Naive thymus-derived CD4-positive, alpha-beta T cell (primary cell): ENCODE measurements around the gene SLC7A6. TPM values are rescaled to one million over a fixed set of nuclear protein-coding genes. Genes with fewer than 3 reads are reported as not detected.

ENCODE experiments used
- ATAC-seq: fragments of 150-1000 bp; cut with Tn5 transposase; 2 replicates; pipeline ENCODE4 v1.10.0; 2021; ENCODE audit warnings: mild to moderate bottlenecking, moderate library complexity
- CTCF ChIA-PET: fragments of 350-600 bp; sonication (Branson Sonifier 250); formaldehyde crosslinking; loops from one replicate; lab custom pipeline; 2021; ENCODE audit warnings: antibody characterized with exemption; lab: Charles Lee
- POLR2A ChIA-PET: fragments of 350-600 bp; sonication (Branson Sonifier 250); formaldehyde crosslinking; loops from one replicate; lab custom pipeline; 2021; ENCODE audit warnings: antibody characterized with exemption, inconsistent platforms; lab: Charles Lee
- DNase-seq, 9 donors: peaks; one replicate each; pipeline versions ENCODE4 v3.0.0 to v3.0.0-alpha.2; 2020 to 2022; ENCODE audit warnings: mixed read lengths in 1 of 9
- H3K27ac ChIP-seq: one replicate; pipeline ENCODE4 v1.7.0; 2013; ENCODE audit warnings: mild to moderate bottlenecking, low read depth, low read length, moderate library complexity
- H3K27me3 ChIP-seq, 2 donors: one replicate each; pipeline ENCODE4 v1.7.0; 2013; ENCODE audit warnings: low read length in 2 of 2, mild to moderate bottlenecking in 2 of 2, moderate library complexity in 2 of 2; ENCODE audit not compliant: control insufficient read depth in 2 of 2, insufficient read depth in 2 of 2
- H3K36me3 ChIP-seq, 3 experiments: 1 replicate in 2 of 3; 2 replicates in 1 of 3; pipeline ENCODE4 v1.7.0; 2013; ENCODE audit warnings: low read length in 3 of 3, mild to moderate bottlenecking in 3 of 3, moderate library complexity in 1 of 3; ENCODE audit not compliant: insufficient read depth in 3 of 3, control insufficient read depth in 2 of 3
- H3K4me1 ChIP-seq, 2 donors: one replicate each; pipeline ENCODE4 v1.7.0; 2013; ENCODE audit warnings: low read length in 2 of 2, mild to moderate bottlenecking in 2 of 2, moderate library complexity in 1 of 2; ENCODE audit not compliant: control insufficient read depth in 2 of 2, insufficient read depth in 2 of 2
- H3K4me3 ChIP-seq: 2 replicates; pipeline ENCODE4 v1.7.0; 2013; ENCODE audit warnings: mild to moderate bottlenecking, low read length
- H3K9me3 ChIP-seq, 3 experiments: 1 replicate in 2 of 3; 2 replicates in 1 of 3; pipeline ENCODE4 v1.7.0; 2013; ENCODE audit warnings: low read length in 3 of 3; ENCODE audit not compliant: control insufficient read depth in 2 of 3
- H3K27ac Mint-ChIP-seq, 9 donors: one replicate each; pipeline ENCODE4 v1.8.0; 2020 to 2022; ENCODE audit warnings: mixed read lengths in 9 of 9, mild to moderate bottlenecking in 8 of 9, moderate library complexity in 5 of 9, inconsistent platforms in 2 of 9
- H3K27me3 Mint-ChIP-seq, 5 donors: one replicate each; pipeline ENCODE4 v1.8.0; 2021 to 2022; ENCODE audit warnings: mixed read lengths in 5 of 5, mild to moderate bottlenecking in 1 of 5
- H3K36me3 Mint-ChIP-seq, 5 donors: one replicate each; pipeline ENCODE4 v1.8.0; 2020 to 2022; ENCODE audit warnings: mixed read lengths in 5 of 5, mild to moderate bottlenecking in 3 of 5, inconsistent platforms in 1 of 5
- H3K4me1 Mint-ChIP-seq, 7 donors: one replicate each; pipeline ENCODE4 v1.8.0; 2020 to 2022; ENCODE audit warnings: mixed read lengths in 7 of 7, mild to moderate bottlenecking in 3 of 7, inconsistent platforms in 1 of 7
- H3K4me3 Mint-ChIP-seq, 10 donors: one replicate each; pipeline ENCODE4 v1.8.0; 2020 to 2022; ENCODE audit warnings: mild to moderate bottlenecking in 10 of 10, mixed read lengths in 10 of 10, moderate library complexity in 6 of 10, inconsistent platforms in 2 of 10
- H3K9me3 Mint-ChIP-seq, 11 donors: one replicate each; pipeline ENCODE4 v1.8.0; 2020 to 2022; ENCODE audit warnings: mixed read lengths in 11 of 11, mild to moderate bottlenecking in 4 of 11, inconsistent platforms in 1 of 11, moderate library complexity in 1 of 11
- intact Hi-C, 2 donors: fragments of 100-400 bp; cut with micrococcal nuclease; formaldehyde crosslinking; loops; one replicate each; pipeline ENCODE4 v1.15.1; 2023
- polyA plus RNA-seq, 2 donors: library from polyadenylated mRNA; unstranded; fragments of 300-500 nt; fragmentation: Illumina TruSeq; gene quantifications; one replicate each; pipeline ENCODE4 v1.2.3, GENCODE V29; 2021
- total RNA-seq, 6 experiments: library from RNA in 5 of 6; stranded (reverse) in 5 of 6; gene quantifications; 1 replicate in 5 of 6; 2 replicates in 1 of 6; pipeline ENCODE4 v1.2.3 and lab custom pipeline; 2021 to 2026

The SLC7A6 gene
- total and polyA plus RNA-seq, 7 experiments from 2014 or later: 29.3 to 248 (median 163) TPM

DNA sequence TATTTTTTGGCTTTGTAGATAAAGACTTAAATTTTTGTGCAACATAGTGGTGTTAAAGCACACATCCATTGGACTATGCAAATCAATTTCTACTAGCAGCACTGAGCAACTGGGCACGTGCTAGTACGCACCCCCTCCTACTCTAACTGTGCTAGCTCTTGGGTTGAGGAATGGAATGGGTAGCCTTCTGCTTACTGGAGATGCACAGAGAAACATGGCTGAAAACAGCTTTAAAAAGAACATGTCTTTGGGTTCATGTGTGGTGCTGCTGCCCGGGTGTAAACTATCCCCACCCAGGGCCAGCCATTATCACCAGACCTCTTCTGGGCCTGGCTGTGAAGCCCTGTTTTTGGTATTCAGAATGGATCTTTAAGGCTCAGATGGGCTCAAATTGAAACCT is 35.7 kb upstream of the SLC7A6 start:
- Histone ChIP-seq H3K9me3 (no peaks in the 10 kb centered on the region), H3K27ac (peak overlapping the region; percentile 38), H3K27me3 (no peaks in the 10 kb centered on the region), H3K4me3 (no peak overlapping the region), H3K36me3 (peaks cover 0 to 20% (median 0%) of the 10 kb centered on the region in 3 experiments), H3K4me1 (peaks cover 0 to 21% of the 10 kb centered on the region in 2 donors)
- no peaks in the 10 kb centered on the region for H3K9me3 Mint-ChIP-seq
- CTCF ChIA-PET: interaction anchor here (0.7 to 3.2 kb wide), 15 partner anchors 12 to 345 kb away, joined by 3 to 30 read pairs (median 4); no protein-coding TSS in a partner anchor
- ATAC-seq (no peak), DNase-seq (no peak)
- POLR2A ChIA-PET: interaction anchor here (0.7 to 1.2 kb wide), 5 partner anchors 11 to 143 kb away, joined by 3 to 5 read pairs (median 3); no protein-coding TSS in a partner anchor
- H3K36me3 Mint-ChIP-seq: peaks cover 0 to 12% (median 4%) of the 10 kb centered on the region in 5 donors
- H3K27ac Mint-ChIP-seq: peak overlapping the region in 6 of 9 donors; percentile 59 to 90 (median 68)
- no peak overlapping the region for H3K4me3 Mint-ChIP-seq
- peaks cover 17 to 51% (median 45%) of the 10 kb centered on the region in 7 donors for H3K4me1 Mint-ChIP-seq
- intact Hi-C loops: loop anchor here (1.0 to 5.0 kb wide), 11 partner anchors 17 to 412 kb away; partner anchors contain the start of gene NFATC3 (in 1 of the 2)
- H3K27me3 Mint-ChIP-seq: no peaks in the 10 kb centered on the region

GRCh38 chr16:68229431-68230175 is 34.7 kb upstream of the SLC7A6 start:
- CTCF ChIA-PET: interaction anchor here (0.8 to 3.2 kb wide), 6 partner anchors 12 to 343 kb away, joined by 3 to 30 read pairs (median 4); no protein-coding TSS in a partner anchor
- no peaks in the 10 kb centered on the region for H3K27me3 ChIP-seq
- intact Hi-C loops: loop anchor here (1.0 to 10.0 kb wide), 12 partner anchors 18 to 565 kb away; partner anchors contain the start of genes ACD (in 1 of the 2), C16orf86 (in 1 of the 2), ENKD1 (in 1 of the 2) and NFATC3 (in 1 of the 2)
- H3K27ac ChIP-seq: no peak overlapping the region
- no peak overlapping the region for H3K4me3 ChIP-seq
- peaks cover 0 to 21% of the 10 kb centered on the region in 2 donors for H3K4me1 ChIP-seq
- no peaks in the 10 kb centered on the region for H3K27me3 Mint-ChIP-seq
- ATAC-seq (peak; percentile 61), DNase-seq (peak in 6 of 9 donors; percentile 44 to 64 (median 58))
- H3K36me3 ChIP-seq: peaks cover 0 to 20% (median 0%) of the 10 kb centered on the region in 3 experiments
- POLR2A ChIA-PET: interaction anchor here (0.6 to 1.1 kb wide), 4 partner anchors 13 to 399 kb away, joined by 3 to 6 read pairs (median 4); no protein-coding TSS in a partner anchor
- no peaks in the 10 kb centered on the region for H3K9me3 ChIP-seq
- H3K27ac Mint-ChIP-seq: peak overlapping the region; percentile 63 to 90 (median 77)
- H3K4me3 Mint-ChIP-seq: peak overlapping the region in 1 of 10 donors; percentile 29
- H3K9me3 Mint-ChIP-seq: no peaks in the 10 kb centered on the region
- H3K4me1 Mint-ChIP-seq: peaks cover 18 to 53% (median 47%) of the 10 kb centered on the region in 7 donors
- peaks cover 0 to 12% (median 4%) of the 10 kb centered on the region in 5 donors for H3K36me3 Mint-ChIP-seq

GRCh38 chr16:68230176-68230571 is 34.2 kb upstream of the SLC7A6 start:
- POLR2A ChIA-PET: interaction anchor here (1.1 kb wide), 3 partner anchors 12 to 400 kb away, joined by 3 to 4 read pairs (median 3); no protein-coding TSS in a partner anchor
- H3K27me3 Mint-ChIP-seq: no peaks in the 10 kb centered on the region
- intact Hi-C loops: loop anchor here in 1 of 2 donors (10.0 kb wide), 1 partner anchor 565 kb away; the partner anchor contains the start of genes ACD, C16orf86, ENKD1 and PARD6A

GRCh38 chr16:68230956-68231355 is 33.4 kb upstream of the SLC7A6 start:
- POLR2A ChIA-PET: interaction anchor here (1.0 kb wide), 1 partner anchor 232 kb away, joined by 3 read pairs; the partner anchor contains the start of gene DPEP2
- H3K4me3 ChIP-seq: no peak overlapping the region
- CTCF ChIA-PET: interaction anchor here (0.7 to 1.4 kb wide), 2 partner anchors 52 to 166 kb away, joined by 3 to 4 read pairs; no protein-coding TSS in a partner anchor

More at GRCh38 chr16:68230176-68230571, 34.2 kb upstream of the SLC7A6 start:
- Histone ChIP-seq H3K27ac (no peak overlapping the region), H3K4me3 (no peak overlapping the region), H3K27me3 (no peaks in the 10 kb centered on the region), H3K9me3 (no peaks in the 10 kb centered on the region), H3K4me1 (peaks cover 0 to 21% of the 10 kb centered on the region in 2 donors), H3K36me3 (peaks cover 0 to 20% (median 0%) of the 10 kb centered on the region in 3 experiments)
- no peak overlapping the region for H3K4me3 Mint-ChIP-seq
- H3K27ac Mint-ChIP-seq: peak overlapping the region in 1 of 9 donors; percentile 48
- H3K9me3 Mint-ChIP-seq: no peaks in the 10 kb centered on the region
- ATAC-seq (no peak), DNase-seq (no peak)
- H3K36me3 Mint-ChIP-seq: peaks cover 0 to 11% (median 4%) of the 10 kb centered on the region in 5 donors
- peaks cover 19 to 55% (median 48%) of the 10 kb centered on the region in 7 donors for H3K4me1 Mint-ChIP-seq
- CTCF ChIA-PET: interaction anchor here (0.8 to 3.2 kb wide), 6 partner anchors 11 to 343 kb away, joined by 3 to 30 read pairs (median 4); no protein-coding TSS in a partner anchor

GRCh38 chr16:68231384-68232136 is 32.8 kb upstream of the SLC7A6 start:
- Mint-ChIP-seq H3K27ac (peak overlapping the region in 1 of 9 donors; percentile 43), H3K27me3 (peaks cover 0 to 4% (median 0%) of the 10 kb centered on the region in 5 donors), H3K4me1 (peaks cover 15 to 47% (median 42%) of the 10 kb centered on the region in 7 donors), H3K36me3 (peaks cover 0 to 8% (median 4%) of the 10 kb centered on the region in 5 donors), H3K9me3 (peaks cover 0 to 2% (median 0%) of the 10 kb centered on the region in 11 donors), H3K4me3 (no peak overlapping the region)
- ATAC-seq: no peak
- Histone ChIP-seq H3K27ac (no peak overlapping the region), H3K4me3 (no peak overlapping the region), H3K27me3 (no peaks in the 10 kb centered on the region), H3K36me3 (peaks cover 0 to 20% (median 0%) of the 10 kb centered on the region in 3 experiments), H3K4me1 (peaks cover 0 to 25% of the 10 kb centered on the region in 2 donors), H3K9me3 (no peaks in the 10 kb centered on the region)
- intact Hi-C loops: loop anchor here in 1 of 2 donors (10.0 kb wide), 1 partner anchor 567 kb away; the partner anchor contains the start of genes ACD, C16orf86, ENKD1 and PARD6A
- ChIA-PET POLR2A (interaction anchor here (1.0 kb wide), 1 partner anchor 233 kb away, joined by 3 read pairs; the partner anchor contains the start of gene DPEP2), CTCF (interaction anchor here (0.6 kb wide), 1 partner anchor 179 kb away, joined by 3 read pairs; no protein-coding TSS in a partner anchor)
- no peak for DNase-seq

More at GRCh38 chr16:68230956-68231355, 33.4 kb upstream of the SLC7A6 start:
- no peaks in the 10 kb centered on the region for H3K9me3 Mint-ChIP-seq
- Histone ChIP-seq H3K27me3 (no peaks in the 10 kb centered on the region), H3K36me3 (peaks cover 0 to 20% (median 0%) of the 10 kb centered on the region in 3 experiments), H3K9me3 (no peaks in the 10 kb centered on the region), H3K27ac (no peak overlapping the region), H3K4me1 (peaks cover 0 to 21% of the 10 kb centered on the region in 2 donors)
- H3K27ac Mint-ChIP-seq: peak overlapping the region in 3 of 9 donors; percentile 36 to 60 (median 48)
- DNase-seq (no peak), ATAC-seq (no peak)
- intact Hi-C loops: loop anchor here in 1 of 2 donors (10.0 kb wide), 1 partner anchor 566 kb away; the partner anchor contains the start of genes ACD, C16orf86, ENKD1 and PARD6A
- H3K27me3 Mint-ChIP-seq: no peaks in the 10 kb centered on the region
- peaks cover 0 to 8% (median 4%) of the 10 kb centered on the region in 5 donors for H3K36me3 Mint-ChIP-seq
- H3K4me1 Mint-ChIP-seq: peaks cover 13 to 47% (median 41%) of the 10 kb centered on the region in 7 donors
- no peak overlapping the region for H3K4me3 Mint-ChIP-seq
